Measurements from ENCODE around the gene BRPF1.
A peak's percentile ranks its signal among the peaks of the same experiment; 100 is the strongest.

Gene BRPF1

DNA sequence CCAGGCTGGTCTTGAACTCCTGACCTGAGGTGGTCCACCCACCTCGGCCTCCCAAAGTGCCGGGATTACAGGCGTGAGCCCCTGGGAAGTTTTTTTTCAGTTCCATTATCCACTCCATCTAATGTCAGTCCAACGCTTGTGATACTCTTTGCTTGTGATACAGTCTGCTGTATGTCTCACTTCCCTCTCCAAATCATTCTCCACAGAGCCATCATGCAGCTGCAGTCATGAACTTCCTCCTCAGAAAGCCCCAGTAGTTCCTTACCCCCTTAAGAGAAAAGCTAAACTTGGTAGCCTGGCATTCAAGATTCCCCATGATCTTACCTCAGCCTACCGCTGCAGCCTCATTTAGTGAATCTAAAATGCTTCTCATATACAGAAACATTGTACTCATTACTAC lies 63.7 kb downstream of the BRPF1 start:
- no peak overlapping the region for H3K4me3 ChIP-seq (replicated peaks; ENCODE audit: insufficient read depth, low read length)
- DNase-seq (ENCODE audit: low read depth in 1 of 2, low spot score in 1 of 2) = peak in 1 of 2 experiments; percentile 48
- H3K27me3 ChIP-seq (ENCODE audit: insufficient read depth, poor library complexity, severe bottlenecking) = no peaks in the 10 kb centered on the region
- TF ChIP-seq SPI1 (IDR thresholded peaks at IDR 0.05; ENCODE audit: borderline replicate concordance, low read depth) (peak; percentile 50; the same call in 1 of the 2 replicates), POLR2AphosphoS5 (IDR thresholded peaks at IDR 0.05; ENCODE audit: low read depth) (peak; percentile 20; the same call in 1 of the 2 replicates), GABPA (IDR thresholded peaks at IDR 0.05; ENCODE audit: low read depth) (no peak)
- TF ChIP-seq, protein P1, sequence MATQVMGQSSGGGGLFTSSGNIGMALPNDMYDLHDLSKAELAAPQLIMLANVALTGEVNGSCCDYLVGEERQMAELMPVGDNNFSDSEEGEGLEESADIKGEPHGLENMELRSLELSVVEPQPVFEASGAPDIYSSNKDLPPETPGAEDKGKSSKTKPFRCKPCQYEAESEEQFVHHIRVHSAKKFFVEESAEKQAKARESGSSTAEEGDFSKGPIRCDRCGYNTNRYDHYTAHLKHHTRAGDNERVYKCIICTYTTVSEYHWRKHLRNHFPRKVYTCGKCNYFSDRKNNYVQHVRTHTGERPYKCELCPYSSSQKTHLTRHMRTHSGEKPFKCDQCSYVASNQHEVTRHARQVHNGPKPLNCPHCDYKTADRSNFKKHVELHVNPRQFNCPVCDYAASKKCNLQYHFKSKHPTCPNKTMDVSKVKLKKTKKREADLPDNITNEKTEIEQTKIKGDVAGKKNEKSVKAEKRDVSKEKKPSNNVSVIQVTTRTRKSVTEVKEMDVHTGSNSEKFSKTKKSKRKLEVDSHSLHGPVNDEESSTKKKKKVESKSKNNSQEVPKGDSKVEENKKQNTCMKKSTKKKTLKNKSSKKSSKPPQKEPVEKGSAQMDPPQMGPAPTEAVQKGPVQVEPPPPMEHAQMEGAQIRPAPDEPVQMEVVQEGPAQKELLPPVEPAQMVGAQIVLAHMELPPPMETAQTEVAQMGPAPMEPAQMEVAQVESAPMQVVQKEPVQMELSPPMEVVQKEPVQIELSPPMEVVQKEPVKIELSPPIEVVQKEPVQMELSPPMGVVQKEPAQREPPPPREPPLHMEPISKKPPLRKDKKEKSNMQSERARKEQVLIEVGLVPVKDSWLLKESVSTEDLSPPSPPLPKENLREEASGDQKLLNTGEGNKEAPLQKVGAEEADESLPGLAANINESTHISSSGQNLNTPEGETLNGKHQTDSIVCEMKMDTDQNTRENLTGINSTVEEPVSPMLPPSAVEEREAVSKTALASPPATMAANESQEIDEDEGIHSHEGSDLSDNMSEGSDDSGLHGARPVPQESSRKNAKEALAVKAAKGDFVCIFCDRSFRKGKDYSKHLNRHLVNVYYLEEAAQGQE (IDR thresholded peaks at IDR 0.05; ENCODE audit: insufficient replicate concordance, low read depth) = no peak
- no peak overlapping the region for H3K27ac ChIP-seq (replicated peaks)

DNA sequence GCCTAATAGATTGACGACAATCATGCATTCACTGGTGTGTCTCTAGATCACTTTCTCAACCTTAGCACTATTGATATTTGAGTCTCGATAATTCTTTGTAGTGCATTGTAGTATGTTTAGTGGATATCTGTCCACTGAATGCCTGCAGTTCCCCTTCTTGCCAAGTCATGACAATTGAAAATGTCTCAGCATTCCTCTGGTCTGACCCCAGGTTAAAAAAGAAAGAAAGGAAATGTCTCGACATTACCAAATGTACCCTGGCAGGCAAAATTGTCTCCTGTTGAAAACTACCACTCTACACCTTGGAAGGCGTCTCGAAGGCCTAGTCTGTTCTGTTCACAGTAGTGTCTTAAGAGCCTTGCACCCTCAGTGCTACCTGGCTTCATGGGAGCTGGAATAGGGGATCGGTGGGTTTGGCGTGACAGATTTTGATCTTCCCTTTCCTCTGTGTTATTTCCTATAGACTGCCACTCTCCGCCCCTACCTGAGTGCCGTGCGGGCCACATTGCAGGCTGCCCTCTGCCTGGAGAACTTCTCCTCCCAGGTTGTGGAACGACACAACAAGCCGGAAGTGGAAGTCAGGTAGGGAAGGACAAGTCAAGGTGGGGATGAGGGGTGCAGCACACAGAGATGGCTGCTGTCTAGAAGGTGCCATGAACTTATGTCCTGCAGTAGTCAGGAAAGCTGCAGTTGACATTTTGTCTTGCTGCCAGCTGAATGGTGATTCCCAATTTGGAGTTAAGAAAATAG lies 65.8 kb downstream of the BRPF1 start:
- Histone ChIP-seq H3K27ac (replicated peaks) (no peak overlapping the region), H3K27me3 (ENCODE audit: insufficient read depth, poor library complexity, severe bottlenecking) (no peaks in the 10 kb centered on the region), H3K4me3 (replicated peaks; ENCODE audit: insufficient read depth, low read length) (no peak overlapping the region)
- TF ChIP-seq, protein P1 (IDR thresholded peaks at IDR 0.05; ENCODE audit: insufficient replicate concordance, low read depth) = no peak
- no peak for TF ChIP-seq SPI1 (IDR thresholded peaks at IDR 0.05; ENCODE audit: borderline replicate concordance, low read depth)
- TF ChIP-seq, protein P2, sequence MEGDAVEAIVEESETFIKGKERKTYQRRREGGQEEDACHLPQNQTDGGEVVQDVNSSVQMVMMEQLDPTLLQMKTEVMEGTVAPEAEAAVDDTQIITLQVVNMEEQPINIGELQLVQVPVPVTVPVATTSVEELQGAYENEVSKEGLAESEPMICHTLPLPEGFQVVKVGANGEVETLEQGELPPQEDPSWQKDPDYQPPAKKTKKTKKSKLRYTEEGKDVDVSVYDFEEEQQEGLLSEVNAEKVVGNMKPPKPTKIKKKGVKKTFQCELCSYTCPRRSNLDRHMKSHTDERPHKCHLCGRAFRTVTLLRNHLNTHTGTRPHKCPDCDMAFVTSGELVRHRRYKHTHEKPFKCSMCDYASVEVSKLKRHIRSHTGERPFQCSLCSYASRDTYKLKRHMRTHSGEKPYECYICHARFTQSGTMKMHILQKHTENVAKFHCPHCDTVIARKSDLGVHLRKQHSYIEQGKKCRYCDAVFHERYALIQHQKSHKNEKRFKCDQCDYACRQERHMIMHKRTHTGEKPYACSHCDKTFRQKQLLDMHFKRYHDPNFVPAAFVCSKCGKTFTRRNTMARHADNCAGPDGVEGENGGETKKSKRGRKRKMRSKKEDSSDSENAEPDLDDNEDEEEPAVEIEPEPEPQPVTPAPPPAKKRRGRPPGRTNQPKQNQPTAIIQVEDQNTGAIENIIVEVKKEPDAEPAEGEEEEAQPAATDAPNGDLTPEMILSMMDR (IDR thresholded peaks at IDR 0.05; ENCODE audit: insufficient read depth, low read length) = no peak
- TF ChIP-seq GABPA (IDR thresholded peaks at IDR 0.05; ENCODE audit: low read depth) = no peak
- TF ChIP-seq POLR2AphosphoS5 (IDR thresholded peaks at IDR 0.05; ENCODE audit: low read depth) = no peak
- DNase-seq (ENCODE audit: low read depth in 1 of 2, low spot score in 1 of 2) = no peak
